Measurements from ENCODE around the gene ZPR1.

DNA sequence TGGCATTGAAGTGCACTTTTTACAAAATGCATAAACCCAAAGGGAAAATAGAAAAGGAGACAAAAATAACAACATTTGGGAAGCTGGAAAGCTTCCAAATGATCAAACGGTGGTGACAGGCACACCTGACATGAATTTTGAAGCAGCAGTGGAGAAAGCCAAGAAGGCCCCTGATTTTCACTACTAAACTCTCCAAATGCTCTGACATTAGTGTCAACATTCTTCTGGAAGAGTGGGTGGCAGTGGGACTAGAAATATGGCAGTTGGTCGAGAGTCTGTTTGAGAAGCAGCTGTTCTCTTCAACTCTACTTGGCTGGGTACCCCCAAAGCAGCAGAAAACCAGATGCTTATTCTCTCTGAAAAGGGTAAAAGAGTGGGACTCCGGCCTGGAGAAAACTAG is 16.2 kb upstream of the ZPR1 start:
- TF ChIP-seq EZH2 (IDR thresholded peaks at IDR 0.05; ENCODE audit: insufficient read depth, low read length), result no peak
- TF ChIP-seq, protein P1, sequence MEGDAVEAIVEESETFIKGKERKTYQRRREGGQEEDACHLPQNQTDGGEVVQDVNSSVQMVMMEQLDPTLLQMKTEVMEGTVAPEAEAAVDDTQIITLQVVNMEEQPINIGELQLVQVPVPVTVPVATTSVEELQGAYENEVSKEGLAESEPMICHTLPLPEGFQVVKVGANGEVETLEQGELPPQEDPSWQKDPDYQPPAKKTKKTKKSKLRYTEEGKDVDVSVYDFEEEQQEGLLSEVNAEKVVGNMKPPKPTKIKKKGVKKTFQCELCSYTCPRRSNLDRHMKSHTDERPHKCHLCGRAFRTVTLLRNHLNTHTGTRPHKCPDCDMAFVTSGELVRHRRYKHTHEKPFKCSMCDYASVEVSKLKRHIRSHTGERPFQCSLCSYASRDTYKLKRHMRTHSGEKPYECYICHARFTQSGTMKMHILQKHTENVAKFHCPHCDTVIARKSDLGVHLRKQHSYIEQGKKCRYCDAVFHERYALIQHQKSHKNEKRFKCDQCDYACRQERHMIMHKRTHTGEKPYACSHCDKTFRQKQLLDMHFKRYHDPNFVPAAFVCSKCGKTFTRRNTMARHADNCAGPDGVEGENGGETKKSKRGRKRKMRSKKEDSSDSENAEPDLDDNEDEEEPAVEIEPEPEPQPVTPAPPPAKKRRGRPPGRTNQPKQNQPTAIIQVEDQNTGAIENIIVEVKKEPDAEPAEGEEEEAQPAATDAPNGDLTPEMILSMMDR (IDR thresholded peaks at IDR 0.05; ENCODE audit: insufficient read depth, low read depth, low read length), result no peak
